A673 (cell line): ENCODE results near the gene ITGBL1.

ENCODE experiments used
- CTCF ChIP-seq: fragments of 300-800, 200-600 bp; sonication (generic); conservative IDR thresholded peaks from 2 replicates; pipeline ENCODE4 v1.5.1; 2017; ENCODE audit warnings: low read depth, mild to moderate bottlenecking, antibody characterized with exemption, low read length, moderate library complexity, mixed read lengths
- EZH2 ChIP-seq: fragments of 200-600 bp; sonication (generic); IDR thresholded peaks from 2 replicates; pipeline ENCODE4 v1.6.1; 2017; ENCODE audit warnings: borderline replicate concordance, low read depth, mild to moderate bottlenecking, mixed read lengths, antibody characterized with exemption, low read length; ENCODE audit not compliant: poor library complexity, severe bottlenecking

- TF ChIP-seq EZH2 (no peak), CTCF (no peak)
Observed at GRCh38 chr13:101755228-101755887, 302.9 kb downstream of the ITGBL1 start.
